Neural crest cell (in vitro differentiated cells): ENCODE data around the gene NRXN3. TPM values are rescaled to one million over a fixed set of nuclear protein-coding genes. Genes with fewer than 3 reads are reported as not detected.

ENCODE experiments used
- DNase-seq: peaks from one replicate; pipeline ENCODE4 v3.0.0; 2021; ENCODE audit warnings: low read depth, mixed read lengths, low spot score
- H3K27ac Mint-ChIP-seq: one replicate; pipeline ENCODE4 v1.8.0; 2021; ENCODE audit warnings: mild to moderate bottlenecking, mixed read lengths; ENCODE audit not compliant: unreplicated experiment
- H3K27me3 Mint-ChIP-seq: 2 replicates; pipeline ENCODE4 v1.8.0; 2021; ENCODE audit warnings: low read depth, mild to moderate bottlenecking, mixed read lengths
- H3K36me3 Mint-ChIP-seq: 2 replicates; pipeline ENCODE4 v1.8.0; 2021; ENCODE audit warnings: low read depth, mild to moderate bottlenecking, mixed read lengths
- H3K4me1 Mint-ChIP-seq: 2 replicates; pipeline ENCODE4 v1.8.0; 2021; ENCODE audit warnings: mixed read lengths
- H3K4me3 Mint-ChIP-seq: one replicate; pipeline ENCODE4 v1.8.0; 2021; ENCODE audit warnings: mild to moderate bottlenecking, mixed read lengths
- H3K9me3 Mint-ChIP-seq: 2 replicates; pipeline ENCODE4 v1.8.0; 2021; ENCODE audit warnings: mixed read lengths
- CTCF ChIP-seq: fragments of 200-600 bp; sonication (generic); conservative IDR thresholded peaks from 2 replicates; pipeline ENCODE4 v1.5.0; 2021; ENCODE audit warnings: antibody characterized with exemption, mild to moderate bottlenecking
- total RNA-seq: library from RNA; stranded (reverse); gene quantifications from 2 replicates; pipeline ENCODE4 v1.2.1, GENCODE V29; 2021

Gene NRXN3
- total RNA-seq, 1 donor from 2014 or later: 2.5 TPM

- Mint-ChIP-seq H3K4me1 (peaks cover 4% of the 10 kb centered on the region), H3K9me3 (no peaks in the 10 kb centered on the region), H3K27ac (no peak overlapping the region), H3K36me3 (no peaks in the 10 kb centered on the region), H3K27me3 (no peaks in the 10 kb centered on the region), H3K4me3 (no peak overlapping the region)
- no peak for TF ChIP-seq CTCF
- DNase-seq: no peak
These were observed 1528.1 kb downstream of the NRXN3 start for GRCh38 chr14:79698298-79698711.

- no peaks in the 10 kb centered on the region for H3K27me3 Mint-ChIP-seq
- H3K4me3 Mint-ChIP-seq: no peak overlapping the region
- no peaks in the 10 kb centered on the region for H3K4me1 Mint-ChIP-seq
- no peak overlapping the region for H3K27ac Mint-ChIP-seq
- H3K9me3 Mint-ChIP-seq: no peaks in the 10 kb centered on the region
- H3K36me3 Mint-ChIP-seq: no peaks in the 10 kb centered on the region
- no peak for DNase-seq
- no peak for TF ChIP-seq CTCF
These were observed 1529.0 kb downstream of the NRXN3 start for GRCh38 chr14:79699206-79699605.

- TF ChIP-seq CTCF: no peak
- DNase-seq: no peak
- Mint-ChIP-seq H3K27ac (no peak overlapping the region), H3K9me3 (no peaks in the 10 kb centered on the region), H3K27me3 (no peaks in the 10 kb centered on the region), H3K4me1 (no peaks in the 10 kb centered on the region), H3K36me3 (no peaks in the 10 kb centered on the region), H3K4me3 (no peak overlapping the region)
These were observed 1531.2 kb downstream of the NRXN3 start for GRCh38 chr14:79701371-79701770.

- Mint-ChIP-seq H3K4me3 (no peak overlapping the region), H3K9me3 (no peaks in the 10 kb centered on the region), H3K27ac (peak overlapping the region; percentile 24), H3K27me3 (no peaks in the 10 kb centered on the region), H3K4me1 (no peaks in the 10 kb centered on the region), H3K36me3 (no peaks in the 10 kb centered on the region)
- no peak for DNase-seq
- no peak for TF ChIP-seq CTCF
These were observed 1532.0 kb downstream of the NRXN3 start for GRCh38 chr14:79702197-79702596.

- no peak for DNase-seq
- Mint-ChIP-seq H3K36me3 (no peaks in the 10 kb centered on the region), H3K4me1 (no peaks in the 10 kb centered on the region), H3K27ac (no peak overlapping the region), H3K9me3 (no peaks in the 10 kb centered on the region), H3K27me3 (no peaks in the 10 kb centered on the region), H3K4me3 (no peak overlapping the region)
- TF ChIP-seq CTCF: no peak
These were observed 1533.0 kb downstream of the NRXN3 start for GRCh38 chr14:79703209-79703608.
